Stomach (tissue), 9 donors: ENCODE results near the gene PEF1. TPM values are rescaled to one million over a fixed set of nuclear protein-coding genes. Genes with fewer than 3 reads are reported as not detected.

ENCODE experiments used
- DNase-seq, 2 donors: peaks; one replicate each; pipeline versions ENCODE4 v3.0.0 to v3.0.0-alpha.2; 2013 to 2019
- H3K27ac ChIP-seq, 5 donors: fragments of 200-600 bp in 4 of 5; sonication (generic) in 4 of 5; one replicate each; pipeline ENCODE4 v1.5.1; 2013 to 2019; ENCODE audit warnings: mild to moderate bottlenecking in 1 of 5, moderate library complexity in 1 of 5
- H3K27me3 ChIP-seq, 3 donors: fragments of 200-600 bp; sonication (generic); one replicate each; pipeline ENCODE4 v1.5.1; 2017 to 2019; ENCODE audit warnings: mixed run types in 1 of 3
- H3K36me3 ChIP-seq, 4 donors: fragments of 200-600 bp; sonication (generic); 1 replicate in 3 of 4; 2 replicates in 1 of 4; pipeline ENCODE4 v1.5.1; 2016 to 2019
- H3K4me1 ChIP-seq, 4 donors: fragments of 200-600 bp; sonication (generic); one replicate each; pipeline ENCODE4 v1.5.1; 2016 to 2019
- H3K4me3 ChIP-seq, 4 donors: fragments of 200-600 bp; sonication (generic) in 3 of 4; one replicate each; pipeline ENCODE4 v1.5.1; 2016 to 2019; ENCODE audit warnings: mild to moderate bottlenecking in 1 of 4
- H3K9me3 ChIP-seq, 4 donors: fragments of 200-600 bp; sonication (generic); one replicate each; pipeline ENCODE4 v1.5.1; 2016 to 2019
- CTCF ChIP-seq, 7 experiments: fragments of 450-650 bp in 4 of 7; fragments of 200-600 bp in 3 of 7; sonication (generic) in 3 of 7; IDR thresholded peaks; one replicate each; pipeline ENCODE4 v1.5.1; 2016 to 2019; ENCODE audit warnings: antibody characterized with exemption in 7 of 7, control low read depth in 2 of 7, mild to moderate bottlenecking in 1 of 7
- EP300 ChIP-seq: sonication (generic); formaldehyde crosslinking; IDR thresholded peaks from one replicate; pipeline ENCODE4 v1.6.1; 2017; ENCODE audit warnings: antibody characterized with exemption
- POLR2A ChIP-seq, 4 donors: fragments of 450-650 bp; IDR thresholded peaks; one replicate each; pipeline ENCODE4 v1.6.1; 2016; ENCODE audit warnings: antibody characterized with exemption in 4 of 4, control low read depth in 2 of 4, mild to moderate bottlenecking in 1 of 4, moderate library complexity in 1 of 4
- POLR2AphosphoS5 ChIP-seq, 3 donors: sonication (generic); formaldehyde crosslinking; IDR thresholded peaks; one replicate each; pipeline ENCODE4 v1.6.1; 2016; ENCODE audit warnings: antibody characterized with exemption in 3 of 3
- WGBS, 5 donors: extraction: QIAGEN DNeasy Blood & Tissue Kit in 3 of 5; methylation state at CpG; one replicate each; pipeline versions ENCODE4 v1.1.5 to v1.1.7; 2013 to 2018; 5-methylcytosine and 5-hydroxymethylcytosine counted together
- intact Hi-C: fragments of 100-400 bp; cut with DNase I; formaldehyde crosslinking; loops from one replicate; pipeline ENCODE4 v1.15.1; 2023; ENCODE audit warnings: low total_unique reads
- polyA plus RNA-seq, 3 donors: library from polyadenylated mRNA; stranded (reverse); fragments of 200-250 nt; gene quantifications; one replicate each; pipeline ENCODE4 v1.2.3, GENCODE V29; 2013
- total RNA-seq, 5 donors: library from RNA; depleted of rRNA; stranded (reverse); fragments of >200 nt; gene quantifications; one replicate each; pipeline versions ENCODE4 v1.1.0 to v1.2.3, GENCODE V29; 2014 to 2016
- donor health status: healthy with polysubstance abuse.
- donor health status: Bipolar disorder and iron deficiency.
- donor health status: healthy.

PEF1 gene
- total and polyA plus RNA-seq, 8 donors: 19.7 to 91.0 (median 66.1) TPM

- Histone ChIP-seq H3K27ac (peak overlapping the region in 3 of 5 donors; percentile 74 to 87 (median 77)), H3K4me3 (no peak overlapping the region), H3K4me1 (peaks cover 24 to 50% (median 39%) of the 10 kb centered on the region in 4 donors), H3K27me3 (no peaks in the 10 kb centered on the region), H3K36me3 (peaks cover 44 to 69% (median 65%) of the 10 kb centered on the region in 4 donors), H3K9me3 (no peaks in the 10 kb centered on the region)
- WGBS, 5 donors: 74 to 94% (median 91%) methylated on average over 6 of the region's 6 CpGs
- TF ChIP-seq POLR2AphosphoS5 (IDR thresholded peaks at IDR 0.05): no peak
- intact Hi-C loops: no loop called here
- no peak for DNase-seq
Observed at GRCh38 chr1:31628931-31629556, 15.6 kb downstream of the PEF1 start.

DNA sequence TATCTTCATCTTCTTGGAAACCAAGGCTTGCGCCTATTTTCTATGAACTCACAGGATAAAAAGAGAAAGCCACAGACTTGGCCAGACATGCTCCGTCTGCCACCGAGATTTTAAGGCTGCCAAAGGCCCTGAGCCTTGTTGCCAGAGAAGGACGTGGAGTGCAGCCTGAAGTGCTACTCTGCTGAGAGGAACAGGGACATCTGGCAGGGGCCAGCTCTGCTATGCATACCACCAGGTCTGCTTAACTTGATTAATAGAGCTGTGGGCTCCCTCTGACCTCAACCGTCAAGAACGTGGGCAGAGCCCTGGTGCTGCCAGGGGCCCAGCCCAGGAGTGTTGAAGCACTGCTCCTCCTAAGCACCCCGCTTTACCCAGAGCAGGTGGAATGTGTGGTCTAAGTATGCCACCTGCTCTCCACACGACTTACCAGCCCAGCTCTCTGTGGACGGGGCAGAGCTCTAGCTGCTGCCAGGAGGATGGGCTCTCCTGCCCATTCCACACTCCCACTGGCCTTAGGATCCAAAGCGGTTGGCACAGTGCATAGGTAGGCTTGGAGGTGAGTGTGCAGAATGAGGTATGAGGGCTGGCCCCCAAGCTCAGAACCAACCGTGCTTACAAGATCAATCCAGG is 16.6 kb downstream of the PEF1 start:
- Histone ChIP-seq H3K36me3 (peaks cover 40 to 60% (median 57%) of the 10 kb centered on the region in 4 donors), H3K27me3 (no peaks in the 10 kb centered on the region), H3K4me1 (peaks cover 24 to 47% (median 37%) of the 10 kb centered on the region in 4 donors), H3K9me3 (no peaks in the 10 kb centered on the region), H3K27ac (peak overlapping the region; percentile 74 to 87 (median 80)), H3K4me3 (no peak overlapping the region)
- DNase-seq: peak in 1 of 2 donors; percentile 62
- TF ChIP-seq POLR2AphosphoS5 (IDR thresholded peaks at IDR 0.05): peak in 1 of 3 donors; percentile 52
- no peak for TF ChIP-seq EP300
- no peak for TF ChIP-seq CTCF (IDR thresholded peaks at IDR 0.05)
- WGBS, 5 donors: 30 to 59% (median 44%) methylated on average over 6 to 11 of the region's 11 CpGs
- intact Hi-C loops: no loop called here

DNA sequence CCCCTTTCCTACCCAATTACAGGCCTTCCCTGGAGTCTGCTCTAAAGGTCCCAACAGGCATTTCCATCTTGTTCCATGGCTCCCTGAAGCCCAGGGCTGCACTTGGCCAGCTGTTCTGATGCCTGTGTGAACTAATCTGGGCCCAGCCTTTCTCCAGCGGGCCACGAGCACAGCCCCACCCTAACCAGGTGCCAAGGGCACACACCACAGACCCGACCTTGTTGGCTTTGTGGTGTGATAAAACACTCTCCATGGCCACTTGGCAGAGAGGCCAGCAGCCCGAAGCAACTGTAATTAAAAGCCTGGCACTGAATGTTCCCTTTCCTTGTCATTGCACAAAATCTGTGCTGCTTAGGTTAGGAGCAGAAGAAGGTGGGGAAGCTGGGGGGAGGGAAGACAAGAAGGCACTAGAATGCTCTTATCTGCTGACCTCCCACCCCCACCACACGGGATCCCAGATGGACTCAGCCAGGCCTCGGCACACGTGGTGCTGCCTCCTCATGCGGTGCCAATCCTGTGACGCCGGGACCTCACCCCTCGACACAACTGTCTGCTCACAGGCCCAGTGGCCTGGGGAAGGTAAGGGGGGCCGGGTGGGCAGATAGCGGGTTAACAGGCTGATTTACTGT is 17.3 kb downstream of the PEF1 start:
- peak in 1 of 2 donors; percentile 90 for DNase-seq
- Histone ChIP-seq H3K36me3 (peaks cover 35 to 54% (median 51%) of the 10 kb centered on the region in 4 donors), H3K27ac (peak overlapping the region; percentile 74 to 87 (median 80)), H3K9me3 (no peaks in the 10 kb centered on the region), H3K4me3 (no peak overlapping the region), H3K27me3 (no peaks in the 10 kb centered on the region), H3K4me1 (peaks cover 24 to 42% (median 34%) of the 10 kb centered on the region in 4 donors)
- intact Hi-C loops: no loop called here
- TF ChIP-seq POLR2A (IDR thresholded peaks at IDR 0.05): no peak
- peak; percentile 60 to 86 (median 64) for TF ChIP-seq POLR2AphosphoS5 (IDR thresholded peaks at IDR 0.05)
- WGBS, 5 donors: 22 to 46% (median 28%) methylated on average over 13 of the region's 13 CpGs

GRCh38 chr1:31626223-31627207 is 18.2 kb downstream of the PEF1 start:
- Histone ChIP-seq H3K4me3 (no peak overlapping the region), H3K27me3 (no peaks in the 10 kb centered on the region), H3K36me3 (peaks cover 26 to 45% (median 42%) of the 10 kb centered on the region in 4 donors), H3K27ac (peak overlapping the region; percentile 74 to 87 (median 80)), H3K4me1 (peaks cover 24 to 42% (median 34%) of the 10 kb centered on the region in 4 donors), H3K9me3 (no peaks in the 10 kb centered on the region)
- intact Hi-C loops: no loop called here
- TF ChIP-seq CTCF (IDR thresholded peaks at IDR 0.05) (no peak), POLR2A (IDR thresholded peaks at IDR 0.05) (no peak), POLR2AphosphoS5 (IDR thresholded peaks at IDR 0.05) (no peak), EP300 (no peak)
- 69 to 86% (median 83%) methylated on average over 22 to 23 of the region's 23 CpGs for WGBS, 5 donors
- no peak for DNase-seq
